SK-N-SH treated with all-trans-retinoic acid at 6 μM for 48 hours (cell line): ENCODE results near the gene LENG1.

Experiments
- ARNTL ChIP-seq: fragments of 450-650 bp; formaldehyde crosslinking; IDR thresholded peaks from 2 replicates; pipeline ENCODE4 v1.5.0; 2020; ENCODE audit warnings: low read depth, mild to moderate bottlenecking, moderate library complexity, borderline replicate concordance
- GLIS3 ChIP-seq: fragments of 250-450 bp; sonication (Bioruptor Pico); IDR thresholded peaks from 2 replicates; pipeline ENCODE4 v1.5.0; 2020; ENCODE audit warnings: mild to moderate bottlenecking, moderate library complexity
- OSR1 ChIP-seq: fragments of 250-450 bp; sonication (Bioruptor Pico); IDR thresholded peaks from 2 replicates; pipeline ENCODE4 v1.8.0; 2022; ENCODE audit warnings: moderate library complexity, mild to moderate bottlenecking, inconsistent platforms
- RARB ChIP-seq: fragments of 250-450 bp; sonication (Bioruptor Pico); IDR thresholded peaks from 2 replicates; pipeline ENCODE4 v1.8.0; 2021; ENCODE audit warnings: mild to moderate bottlenecking, moderate library complexity
- SNAI2 ChIP-seq: fragments of 250-450 bp; sonication (Bioruptor Pico); IDR thresholded peaks from 2 replicates; pipeline ENCODE4 v1.5.0; 2020; ENCODE audit warnings: mild to moderate bottlenecking, moderate library complexity
- TOX ChIP-seq: fragments of 250-450 bp; sonication (Bioruptor Pico); IDR thresholded peaks from 2 replicates; pipeline ENCODE4 v1.8.0; 2021; ENCODE audit warnings: mild to moderate bottlenecking, moderate library complexity, borderline replicate concordance
- ZFP3 ChIP-seq: fragments of 250-450 bp; sonication (Bioruptor Pico); IDR thresholded peaks from 2 replicates; pipeline ENCODE4 v1.5.0; 2020; ENCODE audit warnings: mild to moderate bottlenecking, moderate library complexity
- ZFP30 ChIP-seq: fragments of 450-650 bp; formaldehyde crosslinking; IDR thresholded peaks from 2 replicates; pipeline ENCODE4 v1.5.0; 2022; ENCODE audit warnings: mild to moderate bottlenecking, moderate library complexity
- ZNF8 ChIP-seq: fragments of 450-650 bp; formaldehyde crosslinking; IDR thresholded peaks from 2 replicates; pipeline ENCODE4 v1.5.0; 2020; ENCODE audit warnings: mild to moderate bottlenecking, moderate library complexity
- TF ChIP-seq, protein P1 (sequence below): fragments of 250-450 bp; sonication (Bioruptor Pico); IDR thresholded peaks from 2 replicates; pipeline ENCODE4 v1.8.0; 2020; ENCODE audit warnings: mild to moderate bottlenecking, moderate library complexity, borderline replicate concordance
- TF ChIP-seq, protein P2 (sequence below): fragments of 250-450 bp; sonication (Bioruptor Pico); IDR thresholded peaks from 2 replicates; pipeline ENCODE4 v1.5.1; 2021; ENCODE audit warnings: mild to moderate bottlenecking, moderate library complexity
- TF ChIP-seq, protein P3 (sequence below): fragments of 250-450 bp; sonication (Bioruptor Pico); IDR thresholded peaks from 2 replicates; pipeline ENCODE4 v1.5.1; 2020; ENCODE audit warnings: low read depth, mild to moderate bottlenecking, moderate library complexity
- TF ChIP-seq, protein P4 (sequence below): fragments of 250-450 bp; sonication (Bioruptor Pico); IDR thresholded peaks from 2 replicates; pipeline ENCODE4 v1.5.0; 2020; ENCODE audit warnings: mild to moderate bottlenecking, moderate library complexity

DNA sequence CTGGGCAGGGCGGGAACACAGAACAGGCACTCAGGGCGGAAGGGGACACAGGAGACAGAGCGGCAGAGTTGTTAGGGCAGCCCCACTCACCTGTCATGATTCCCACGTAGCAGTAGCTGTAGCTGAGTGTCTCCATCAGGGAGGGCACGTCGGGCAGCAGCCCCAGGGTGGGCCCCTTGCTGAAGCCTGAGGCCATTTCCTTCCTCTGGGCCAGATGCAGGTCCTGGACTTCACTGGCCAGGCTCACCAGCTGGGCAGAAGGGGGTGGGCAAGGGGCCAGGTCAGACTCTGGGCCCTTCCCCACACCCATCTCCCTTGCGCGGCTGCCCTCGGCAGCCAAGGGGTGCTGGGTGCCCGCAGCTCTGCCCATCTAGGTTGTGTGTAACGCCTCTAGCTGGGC is 23.9 kb upstream of the LENG1 start:
- TF ChIP-seq ZNF8 (no peak), TOX (CRISPR knock-in tag) (no peak), SNAI2 (CRISPR knock-in tag) (no peak), ZFP30 (CRISPR knock-in tag) (no peak), RARB (no peak), GLIS3 (CRISPR knock-in tag) (no peak), ZFP3 (CRISPR knock-in tag) (no peak), OSR1 (no peak), ARNTL (CRISPR knock-in tag) (no peak)
- TF ChIP-seq, protein P1, sequence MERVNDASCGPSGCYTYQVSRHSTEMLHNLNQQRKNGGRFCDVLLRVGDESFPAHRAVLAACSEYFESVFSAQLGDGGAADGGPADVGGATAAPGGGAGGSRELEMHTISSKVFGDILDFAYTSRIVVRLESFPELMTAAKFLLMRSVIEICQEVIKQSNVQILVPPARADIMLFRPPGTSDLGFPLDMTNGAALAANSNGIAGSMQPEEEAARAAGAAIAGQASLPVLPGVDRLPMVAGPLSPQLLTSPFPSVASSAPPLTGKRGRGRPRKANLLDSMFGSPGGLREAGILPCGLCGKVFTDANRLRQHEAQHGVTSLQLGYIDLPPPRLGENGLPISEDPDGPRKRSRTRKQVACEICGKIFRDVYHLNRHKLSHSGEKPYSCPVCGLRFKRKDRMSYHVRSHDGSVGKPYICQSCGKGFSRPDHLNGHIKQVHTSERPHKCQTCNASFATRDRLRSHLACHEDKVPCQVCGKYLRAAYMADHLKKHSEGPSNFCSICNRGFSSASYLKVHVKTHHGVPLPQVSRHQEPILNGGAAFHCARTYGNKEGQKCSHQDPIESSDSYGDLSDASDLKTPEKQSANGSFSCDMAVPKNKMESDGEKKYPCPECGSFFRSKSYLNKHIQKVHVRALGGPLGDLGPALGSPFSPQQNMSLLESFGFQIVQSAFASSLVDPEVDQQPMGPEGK (CRISPR knock-in tag), result no peak
- TF ChIP-seq, protein P2, sequence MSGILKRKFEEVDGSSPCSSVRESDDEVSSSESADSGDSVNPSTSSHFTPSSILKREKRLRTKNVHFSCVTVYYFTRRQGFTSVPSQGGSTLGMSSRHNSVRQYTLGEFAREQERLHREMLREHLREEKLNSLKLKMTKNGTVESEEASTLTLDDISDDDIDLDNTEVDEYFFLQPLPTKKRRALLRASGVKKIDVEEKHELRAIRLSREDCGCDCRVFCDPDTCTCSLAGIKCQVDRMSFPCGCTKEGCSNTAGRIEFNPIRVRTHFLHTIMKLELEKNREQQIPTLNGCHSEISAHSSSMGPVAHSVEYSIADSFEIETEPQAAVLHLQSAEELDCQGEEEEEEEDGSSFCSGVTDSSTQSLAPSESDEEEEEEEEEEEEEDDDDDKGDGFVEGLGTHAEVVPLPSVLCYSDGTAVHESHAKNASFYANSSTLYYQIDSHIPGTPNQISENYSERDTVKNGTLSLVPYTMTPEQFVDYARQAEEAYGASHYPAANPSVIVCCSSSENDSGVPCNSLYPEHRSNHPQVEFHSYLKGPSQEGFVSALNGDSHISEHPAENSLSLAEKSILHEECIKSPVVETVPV, result no peak
- TF ChIP-seq, protein P3, sequence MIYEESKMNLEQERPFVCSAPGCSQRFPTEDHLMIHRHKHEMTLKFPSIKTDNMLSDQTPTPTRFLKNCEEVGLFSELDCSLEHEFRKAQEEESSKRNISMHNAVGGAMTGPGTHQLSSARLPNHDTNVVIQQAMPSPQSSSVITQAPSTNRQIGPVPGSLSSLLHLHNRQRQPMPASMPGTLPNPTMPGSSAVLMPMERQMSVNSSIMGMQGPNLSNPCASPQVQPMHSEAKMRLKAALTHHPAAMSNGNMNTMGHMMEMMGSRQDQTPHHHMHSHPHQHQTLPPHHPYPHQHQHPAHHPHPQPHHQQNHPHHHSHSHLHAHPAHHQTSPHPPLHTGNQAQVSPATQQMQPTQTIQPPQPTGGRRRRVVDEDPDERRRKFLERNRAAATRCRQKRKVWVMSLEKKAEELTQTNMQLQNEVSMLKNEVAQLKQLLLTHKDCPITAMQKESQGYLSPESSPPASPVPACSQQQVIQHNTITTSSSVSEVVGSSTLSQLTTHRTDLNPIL (CRISPR knock-in tag), result no peak
- TF ChIP-seq, protein P4, sequence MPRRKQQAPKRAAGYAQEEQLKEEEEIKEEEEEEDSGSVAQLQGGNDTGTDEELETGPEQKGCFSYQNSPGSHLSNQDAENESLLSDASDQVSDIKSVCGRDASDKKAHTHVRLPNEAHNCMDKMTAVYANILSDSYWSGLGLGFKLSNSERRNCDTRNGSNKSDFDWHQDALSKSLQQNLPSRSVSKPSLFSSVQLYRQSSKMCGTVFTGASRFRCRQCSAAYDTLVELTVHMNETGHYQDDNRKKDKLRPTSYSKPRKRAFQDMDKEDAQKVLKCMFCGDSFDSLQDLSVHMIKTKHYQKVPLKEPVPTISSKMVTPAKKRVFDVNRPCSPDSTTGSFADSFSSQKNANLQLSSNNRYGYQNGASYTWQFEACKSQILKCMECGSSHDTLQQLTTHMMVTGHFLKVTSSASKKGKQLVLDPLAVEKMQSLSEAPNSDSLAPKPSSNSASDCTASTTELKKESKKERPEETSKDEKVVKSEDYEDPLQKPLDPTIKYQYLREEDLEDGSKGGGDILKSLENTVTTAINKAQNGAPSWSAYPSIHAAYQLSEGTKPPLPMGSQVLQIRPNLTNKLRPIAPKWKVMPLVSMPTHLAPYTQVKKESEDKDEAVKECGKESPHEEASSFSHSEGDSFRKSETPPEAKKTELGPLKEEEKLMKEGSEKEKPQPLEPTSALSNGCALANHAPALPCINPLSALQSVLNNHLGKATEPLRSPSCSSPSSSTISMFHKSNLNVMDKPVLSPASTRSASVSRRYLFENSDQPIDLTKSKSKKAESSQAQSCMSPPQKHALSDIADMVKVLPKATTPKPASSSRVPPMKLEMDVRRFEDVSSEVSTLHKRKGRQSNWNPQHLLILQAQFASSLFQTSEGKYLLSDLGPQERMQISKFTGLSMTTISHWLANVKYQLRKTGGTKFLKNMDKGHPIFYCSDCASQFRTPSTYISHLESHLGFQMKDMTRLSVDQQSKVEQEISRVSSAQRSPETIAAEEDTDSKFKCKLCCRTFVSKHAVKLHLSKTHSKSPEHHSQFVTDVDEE, result no peak
